HT-29 (cell line): ENCODE results near the gene PRSS21. TPM values are rescaled to one million over a fixed set of nuclear protein-coding genes. Genes with fewer than 3 reads are reported as not detected.

ENCODE experiments used
- DNase-seq: peaks from one replicate; pipeline ENCODE4 v3.0.0-alpha.2; 2015; ENCODE audit warnings: low spot score
- total RNA-seq: library from RNA; depleted of rRNA; stranded (reverse); fragments of >200 nt; shearing (Covaris generic); gene quantifications from 2 replicates; pipeline ENCODE4 v1.2.3, GENCODE V29; 2014

PRSS21 gene
- total RNA-seq, 1 experiment from 2014 or later = not detected

DNA sequence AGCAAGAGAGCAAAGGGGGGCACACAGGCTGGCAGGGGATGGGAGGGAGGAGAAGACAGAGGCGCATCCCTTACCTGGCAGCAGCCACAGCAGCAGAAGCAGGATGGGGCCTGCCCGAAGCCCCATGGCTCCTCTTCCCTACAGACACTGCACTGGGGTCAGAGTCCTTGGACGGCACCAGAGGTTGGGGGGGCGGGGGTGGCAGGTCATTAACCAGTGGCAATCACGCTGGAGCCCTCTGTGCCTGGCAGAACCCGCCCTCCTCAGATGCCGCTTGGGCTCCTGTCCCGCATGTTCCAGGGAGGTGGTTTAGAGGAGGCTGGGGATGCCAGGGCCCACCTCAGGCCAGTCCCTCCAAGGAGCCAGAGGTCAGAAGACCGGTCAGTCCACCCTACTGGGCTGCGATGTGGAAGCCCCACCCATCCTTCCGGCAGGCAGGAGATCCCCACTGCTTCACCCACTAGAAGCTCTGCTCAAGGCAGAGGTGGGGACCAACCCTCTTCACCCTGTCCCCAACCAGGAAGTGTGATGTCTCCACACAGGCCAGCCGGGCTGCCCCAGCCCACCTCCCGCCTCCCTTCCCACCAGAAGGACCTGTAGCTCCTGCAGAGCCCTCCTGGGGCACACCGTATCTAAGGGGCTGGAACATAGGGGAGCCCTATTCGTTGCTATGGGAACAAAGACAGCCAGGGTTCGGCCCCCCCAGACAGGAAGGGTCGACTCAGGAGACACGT is 24.7 kb downstream of the PRSS21 start:
- peak; percentile 49 for DNase-seq

DNA sequence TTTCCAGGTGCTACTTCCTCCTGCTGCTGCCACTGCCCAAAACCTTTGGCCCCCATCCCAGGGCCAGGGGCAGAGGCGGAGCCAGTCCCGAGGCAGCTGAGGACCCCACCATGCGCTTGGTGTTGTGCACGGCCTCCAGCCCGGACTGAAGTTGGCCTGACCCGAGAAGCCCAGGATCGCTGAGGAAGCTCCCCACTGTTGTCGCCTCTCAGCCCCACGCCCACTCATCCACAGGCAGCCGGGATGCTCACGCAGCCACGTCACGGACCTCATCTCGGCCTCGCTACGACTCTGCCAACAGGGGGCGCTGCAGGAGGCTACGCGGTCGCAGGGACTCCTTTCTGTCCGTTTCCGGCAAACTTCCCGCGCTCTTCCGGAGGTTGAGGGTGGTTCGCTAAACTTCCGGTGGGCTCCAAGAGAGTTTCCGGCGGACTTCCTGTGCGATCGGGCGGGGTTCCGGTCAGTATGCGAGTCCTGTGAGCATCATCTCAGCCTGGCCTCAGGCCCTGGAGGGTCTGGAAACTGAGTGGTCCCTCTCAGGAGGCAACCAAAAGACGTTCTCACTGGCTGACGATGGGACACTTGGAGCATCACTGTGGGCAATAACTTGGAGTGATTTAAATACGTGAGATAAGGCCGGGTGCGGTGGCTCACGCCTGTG is 25.4 kb downstream of the PRSS21 start:
- no peak for DNase-seq

DNA sequence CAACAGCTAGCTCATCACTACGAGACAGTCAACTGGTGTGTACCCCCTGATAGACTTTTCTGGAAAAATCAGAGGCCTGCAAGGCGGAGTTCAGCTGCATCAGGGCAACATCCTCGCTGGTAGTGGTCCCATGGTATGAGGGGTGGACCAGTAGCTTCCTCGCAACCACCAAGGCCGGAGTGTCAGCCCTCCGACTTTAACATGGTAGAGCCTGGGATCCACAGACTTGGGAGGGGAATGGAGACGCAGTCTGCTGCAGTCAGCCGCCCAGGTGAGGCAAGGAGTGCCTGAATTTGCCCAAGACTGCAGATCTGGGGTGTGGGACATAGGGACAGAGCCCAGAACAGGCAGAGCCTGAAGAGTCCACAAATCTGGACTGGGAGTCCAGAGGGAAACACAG is 26.5 kb downstream of the PRSS21 start:
- DNase-seq = no peak

DNA sequence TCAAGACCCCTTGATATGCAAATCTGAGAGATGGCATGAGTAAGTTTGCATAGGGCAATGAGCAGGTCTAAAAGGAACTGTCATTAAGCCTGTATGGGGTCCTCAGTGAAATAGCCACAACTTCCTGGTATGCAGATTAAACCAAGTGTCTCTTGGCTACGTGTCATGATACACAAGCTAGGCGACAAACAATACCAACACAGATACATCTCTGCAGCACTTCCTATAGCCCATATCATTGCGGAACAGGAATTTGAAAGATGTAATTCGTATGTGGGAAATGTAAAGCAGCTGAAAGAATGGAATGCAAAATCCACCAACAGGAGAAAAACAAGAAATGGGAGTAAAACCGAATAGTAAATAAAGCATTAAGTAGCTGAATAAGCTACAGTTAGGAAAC is 28.1 kb downstream of the PRSS21 start:
- DNase-seq = no peak

DNA sequence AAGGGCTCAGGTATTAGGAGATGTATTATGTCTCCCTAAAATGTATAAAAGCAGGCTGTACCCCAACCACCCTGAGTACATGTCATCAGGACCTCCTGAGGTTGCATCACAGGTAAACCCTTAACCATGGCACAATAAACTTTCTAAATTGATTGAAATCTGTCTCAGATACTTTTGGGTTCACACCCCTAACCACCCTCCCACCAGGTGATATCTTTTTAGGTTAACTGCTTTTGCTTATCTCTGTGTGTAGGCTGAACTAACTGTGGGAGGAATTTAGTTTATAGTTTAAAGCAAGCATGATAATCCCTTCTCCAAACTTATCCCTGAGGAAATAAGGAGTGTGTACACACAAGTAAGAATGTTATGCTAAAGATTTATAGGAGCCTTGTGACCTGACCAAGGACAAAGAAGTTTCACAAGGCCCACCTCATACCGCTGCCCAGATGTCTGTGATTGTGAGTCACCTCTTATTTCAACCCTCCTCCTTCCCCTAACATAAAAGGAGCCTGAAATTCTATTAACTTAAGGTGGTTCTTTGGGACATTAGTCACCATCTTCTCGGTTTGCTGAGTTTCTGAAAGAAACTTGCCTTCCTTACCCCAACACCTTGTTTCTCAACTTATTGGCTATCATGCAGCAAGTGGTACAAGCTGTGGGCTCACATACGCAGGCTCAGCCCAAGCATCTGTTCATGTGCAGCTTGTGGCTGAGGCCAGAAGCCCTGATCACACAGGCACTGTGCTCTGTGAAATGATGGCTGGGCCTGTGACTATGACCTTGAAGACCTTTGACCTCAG is 29.7 kb downstream of the PRSS21 start:
- peak; percentile 84 for DNase-seq

DNA sequence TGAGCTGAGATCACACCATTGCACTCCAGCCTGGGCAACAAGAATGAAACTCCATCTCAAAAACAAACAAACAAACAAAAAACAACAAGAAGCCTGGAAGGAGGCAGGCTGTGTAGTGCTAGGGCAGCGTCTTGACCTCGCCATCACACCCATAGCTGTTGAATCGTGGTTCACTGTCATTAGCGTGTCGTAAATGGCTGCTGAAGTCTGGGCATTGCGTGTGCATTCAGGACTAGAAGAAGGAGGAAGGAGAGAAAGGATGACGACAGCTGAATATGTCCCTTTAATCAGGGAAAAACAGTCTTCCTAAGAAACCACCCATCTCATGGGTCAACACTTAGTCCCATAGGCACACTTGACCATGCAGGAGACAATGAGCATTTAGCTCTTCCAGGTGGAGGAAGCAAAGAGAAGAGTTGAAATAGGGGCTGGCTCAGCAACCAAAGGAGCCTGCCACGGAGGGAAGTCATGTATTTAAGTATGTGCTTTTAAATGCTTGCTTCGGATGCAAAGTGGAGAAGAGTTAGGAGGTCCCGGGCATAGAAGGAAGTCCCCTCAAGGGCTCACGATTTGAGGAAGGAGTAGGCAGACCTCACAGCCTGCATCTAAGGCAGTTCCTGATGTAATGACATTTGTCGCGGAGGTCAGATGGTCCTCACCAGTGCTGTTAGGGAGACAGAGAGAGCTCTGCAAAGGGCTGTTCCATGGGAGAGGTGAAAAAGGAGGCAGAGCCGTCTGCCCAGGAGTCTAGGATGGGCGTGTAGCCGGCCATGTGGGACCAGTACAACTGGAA is 32.1 kb downstream of the PRSS21 start:
- DNase-seq = no peak

DNA sequence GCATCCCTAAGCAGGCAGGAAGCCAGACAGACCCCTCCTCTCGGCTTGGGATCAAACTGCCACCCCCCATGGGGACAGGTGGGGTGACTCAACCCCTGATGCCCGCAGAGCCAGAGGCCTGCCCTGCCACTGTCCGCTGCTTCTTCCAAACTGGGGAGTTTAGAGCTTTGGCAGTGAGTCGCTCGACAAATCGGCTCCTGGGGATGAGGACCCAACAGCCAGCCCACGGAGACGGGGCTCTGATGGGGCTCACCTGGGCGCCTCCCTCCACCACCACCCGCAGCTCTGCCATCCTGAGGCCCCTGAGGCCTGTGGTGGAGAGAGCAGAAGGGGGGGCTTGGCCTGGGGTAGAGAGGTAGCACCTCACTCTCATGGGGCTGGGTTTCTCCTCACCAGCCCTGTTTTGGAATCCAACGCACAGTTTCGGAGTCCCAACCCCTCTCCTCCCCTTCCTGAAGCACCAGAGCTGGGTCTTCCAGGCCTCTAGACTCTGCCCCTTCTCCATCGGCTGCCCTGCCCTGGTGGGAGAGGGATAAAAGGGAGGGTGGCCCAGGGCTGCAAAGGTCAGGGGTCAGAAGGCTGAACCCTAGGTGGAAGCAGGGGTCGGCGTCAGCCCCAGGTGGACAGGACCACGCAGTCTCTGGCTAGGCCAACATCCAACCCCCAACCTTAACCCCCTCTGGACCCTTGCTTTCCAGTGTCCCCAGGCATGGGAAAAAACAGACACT is 35.1 kb downstream of the PRSS21 start:
- DNase-seq = no peak

DNA sequence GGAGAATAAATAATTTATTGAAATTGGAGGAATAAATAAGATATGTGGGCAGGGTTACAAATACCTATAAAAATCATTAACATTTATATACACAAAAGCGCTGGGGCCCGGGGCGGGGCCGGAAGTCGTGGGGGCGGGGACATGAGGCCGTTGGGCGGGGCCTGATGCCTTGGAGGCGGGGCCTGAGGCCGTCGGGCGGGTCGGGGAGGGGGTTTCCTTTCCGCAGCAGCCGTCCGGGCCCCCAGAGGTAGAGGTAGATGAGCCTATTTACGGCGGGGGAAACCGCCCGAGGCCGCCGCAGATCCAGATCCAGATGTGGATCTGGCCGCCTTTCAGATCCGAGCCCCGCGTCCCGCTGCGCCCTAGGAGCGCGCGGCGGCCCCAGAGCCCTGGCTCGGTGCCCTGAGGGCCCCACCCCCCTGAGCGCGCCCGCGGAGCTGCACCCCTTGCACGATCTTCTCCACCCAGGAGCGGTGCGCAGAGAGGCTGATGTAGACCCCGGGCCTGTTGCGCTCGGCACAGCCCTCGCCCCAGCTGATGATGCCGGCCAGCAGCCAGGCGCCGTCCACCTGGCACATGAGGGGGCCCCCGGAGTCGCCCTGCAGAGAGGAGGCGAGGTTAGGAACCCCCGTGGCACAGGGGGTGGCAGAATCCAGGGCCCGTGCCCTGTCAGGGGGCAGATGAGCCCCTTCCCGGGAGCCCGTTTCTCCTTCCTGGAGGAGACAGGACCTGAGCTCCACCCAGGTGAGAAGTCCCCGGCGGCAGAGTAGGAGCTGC is 35.9 kb downstream of the PRSS21 start:
- no peak for DNase-seq

DNA sequence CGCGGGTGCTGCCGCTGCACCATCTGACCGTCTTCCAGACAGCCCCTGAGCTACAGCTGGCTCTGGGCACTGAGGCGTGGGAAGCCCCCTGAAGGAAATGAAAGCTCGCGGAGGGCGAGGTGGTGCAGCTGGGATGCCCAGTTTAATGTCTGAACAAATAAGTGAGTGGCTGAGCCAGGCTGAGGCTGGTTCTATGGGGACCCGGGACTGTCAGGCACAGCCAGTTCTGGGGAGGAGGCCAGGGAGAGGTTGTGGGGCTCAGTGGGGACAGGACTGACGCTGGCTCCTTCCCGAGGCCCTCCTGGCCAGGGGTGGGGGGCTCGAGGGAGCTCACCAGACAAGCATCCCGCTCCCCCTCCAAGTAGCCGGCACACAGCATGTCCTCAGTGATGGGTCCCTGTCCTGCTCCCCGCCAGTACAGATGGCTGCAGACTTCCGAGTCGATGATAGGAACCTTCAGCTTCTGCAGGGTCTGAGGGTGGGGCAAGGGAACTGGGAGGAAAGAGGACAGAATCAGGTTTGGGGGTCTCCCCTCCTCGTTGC is 36.6 kb downstream of the PRSS21 start:
- DNase-seq = no peak

DNA sequence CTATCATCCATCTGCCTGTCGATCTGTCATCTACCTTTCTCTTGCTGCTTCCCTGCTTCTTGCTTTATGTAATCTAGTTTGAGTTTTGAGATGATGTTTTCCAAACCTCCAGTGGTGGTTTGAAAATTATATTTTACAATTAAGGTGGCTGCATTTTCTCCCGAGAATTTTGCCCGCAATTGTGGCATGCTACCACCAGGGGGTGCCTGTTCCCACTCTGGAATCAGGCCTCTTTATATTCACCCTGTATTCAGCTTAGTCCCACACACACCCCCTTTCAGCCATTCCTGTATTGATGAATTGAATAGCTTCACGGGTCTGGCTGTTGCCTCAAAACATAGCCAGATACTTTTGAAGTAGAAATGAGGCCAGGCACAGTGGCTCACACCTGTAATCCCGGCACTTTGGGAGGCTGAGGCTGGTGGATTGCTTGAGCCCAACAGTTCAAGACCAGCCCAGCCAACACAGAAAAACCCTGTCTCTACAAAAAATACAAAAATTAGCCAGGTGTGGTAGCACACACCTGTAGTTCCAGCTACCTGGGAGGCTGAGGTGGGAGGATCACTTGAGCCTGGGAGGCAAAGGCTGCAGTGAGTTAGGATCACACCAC is 37.8 kb downstream of the PRSS21 start:
- DNase-seq = peak; percentile 58

DNA sequence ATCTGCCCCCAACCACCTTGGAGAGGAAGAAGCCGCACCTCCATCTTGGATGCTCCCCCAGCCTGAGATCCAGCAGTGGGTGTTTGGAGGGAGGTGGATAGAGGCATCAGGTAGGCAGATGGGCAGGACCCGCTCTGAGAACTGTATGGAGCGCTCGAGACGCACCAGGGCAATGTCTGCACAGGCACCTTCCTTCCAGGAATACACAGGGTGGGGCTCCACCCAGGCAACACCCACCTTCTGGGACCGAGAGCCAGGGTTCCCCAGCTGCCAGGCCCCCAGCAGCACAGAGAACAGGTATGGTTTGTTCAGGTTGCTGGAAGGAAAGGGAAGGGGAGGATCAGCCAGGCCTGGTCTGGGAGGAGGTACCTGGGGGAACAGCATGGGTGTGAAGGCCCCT is 38.5 kb downstream of the PRSS21 start:
- DNase-seq = no peak

DNA sequence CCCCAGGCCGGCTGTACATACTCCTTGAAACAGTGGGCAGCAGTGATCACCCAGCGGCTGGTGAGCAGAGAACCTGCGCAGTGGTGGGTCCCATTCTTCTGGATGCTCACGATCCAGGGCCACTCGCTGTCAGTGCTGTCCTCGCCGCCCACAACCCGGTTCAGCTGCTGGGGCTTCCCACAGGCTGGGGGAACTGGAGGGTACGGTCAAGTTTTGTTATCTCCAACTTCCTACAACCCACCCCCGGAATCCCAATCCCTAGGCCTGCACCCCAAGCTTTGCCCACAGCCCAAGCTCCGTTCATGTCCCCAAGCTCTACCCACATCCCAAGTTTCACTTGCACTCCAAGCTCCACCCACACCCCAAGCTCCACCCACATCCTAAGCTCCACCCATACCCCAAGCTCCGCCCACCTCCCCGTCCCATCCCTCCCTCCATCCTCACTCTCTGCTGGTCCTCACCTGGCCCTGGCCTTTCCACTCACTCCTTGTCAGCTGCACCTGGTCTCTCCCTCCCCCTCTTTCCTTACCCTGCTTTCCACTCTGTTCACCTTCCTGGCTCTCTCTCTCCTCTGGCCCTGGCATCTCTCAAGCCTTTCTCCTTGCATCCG is 39.1 kb downstream of the PRSS21 start:
- DNase-seq = peak; percentile 86

DNA sequence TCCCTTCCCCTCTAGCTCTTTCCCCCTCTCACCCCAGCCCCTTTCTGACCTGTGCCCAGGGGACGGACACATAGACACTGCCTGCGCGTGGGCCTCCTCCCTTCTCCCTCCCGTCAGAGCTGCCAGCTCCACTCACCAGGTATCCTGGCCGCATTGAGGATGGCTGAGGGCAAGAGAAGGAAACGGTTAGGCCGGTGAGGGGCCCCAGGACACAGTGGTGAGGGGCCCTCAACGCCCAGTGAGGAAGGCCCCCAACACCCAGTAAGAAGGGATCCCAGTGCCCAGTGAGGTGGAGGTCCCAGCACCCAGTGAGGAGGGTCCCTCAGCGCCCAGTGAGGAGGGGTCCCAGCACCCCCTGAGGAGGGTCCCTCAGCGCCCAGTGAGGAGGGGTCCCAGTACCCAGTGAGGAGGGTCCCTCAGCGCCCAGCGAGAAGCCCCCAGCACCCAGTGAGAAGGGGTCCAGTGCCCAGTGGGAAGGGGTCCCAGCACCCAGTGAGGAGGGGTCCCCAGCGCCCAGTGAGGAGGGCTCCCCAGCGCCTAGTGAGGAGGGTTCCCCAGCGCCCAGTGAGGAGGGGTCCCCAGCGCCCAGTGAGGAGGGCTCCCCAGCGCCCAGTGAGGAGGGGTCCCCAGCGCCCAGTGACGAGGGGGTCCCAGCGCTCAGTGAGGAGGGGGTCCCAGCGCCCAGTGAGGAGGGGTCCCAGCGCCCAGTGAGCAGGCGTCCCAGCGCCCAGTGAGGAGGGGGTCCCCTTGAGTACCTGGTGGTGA is 39.8 kb downstream of the PRSS21 start:
- DNase-seq = no peak

DNA sequence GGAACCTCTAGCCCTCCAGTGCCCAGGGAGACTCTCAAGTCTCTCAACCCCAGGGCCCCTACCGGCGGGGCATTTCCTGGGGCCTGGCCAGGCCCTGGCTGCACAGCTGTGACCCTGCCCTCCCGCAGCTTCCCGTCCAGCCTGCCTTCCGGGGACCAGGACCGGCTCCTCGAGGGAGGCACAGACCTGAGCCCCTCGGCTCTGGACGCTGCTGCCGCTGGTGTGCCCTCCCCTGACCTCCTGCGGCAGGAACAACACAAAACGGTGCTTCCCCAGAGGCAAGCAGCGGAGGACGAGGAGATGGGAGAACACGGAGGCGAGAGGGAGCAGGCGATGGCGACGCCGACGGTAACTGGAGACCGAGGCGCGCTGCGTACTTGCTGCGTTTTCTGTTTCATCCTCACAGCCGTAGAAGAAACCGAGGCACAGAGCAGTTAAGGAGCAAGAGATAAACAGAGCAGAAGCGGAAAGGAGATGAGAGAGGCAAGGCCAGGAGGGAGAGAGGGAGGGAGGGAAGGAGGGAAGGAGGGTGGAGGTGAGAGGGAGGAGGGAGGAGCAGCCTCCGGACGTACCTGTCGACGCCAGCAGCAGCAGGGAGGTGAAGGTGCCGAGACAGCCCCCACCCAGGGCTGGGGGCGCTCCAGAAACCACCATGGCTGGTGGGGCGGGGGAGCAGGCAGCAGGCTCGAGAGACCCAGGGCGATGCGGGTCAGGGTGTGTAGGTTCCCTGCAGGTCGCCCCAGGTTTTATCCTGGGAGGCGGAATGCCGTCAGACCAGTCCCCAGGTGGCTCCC is 40.6 kb downstream of the PRSS21 start, which contains the start of gene PRSS22:
PRSS22 (minus strand) TSS at position 720 of the 794 bp plus-strand sequence; CDS start at position 654, 66 bp downstream.
- DNase-seq = peak; percentile 90

DNA sequence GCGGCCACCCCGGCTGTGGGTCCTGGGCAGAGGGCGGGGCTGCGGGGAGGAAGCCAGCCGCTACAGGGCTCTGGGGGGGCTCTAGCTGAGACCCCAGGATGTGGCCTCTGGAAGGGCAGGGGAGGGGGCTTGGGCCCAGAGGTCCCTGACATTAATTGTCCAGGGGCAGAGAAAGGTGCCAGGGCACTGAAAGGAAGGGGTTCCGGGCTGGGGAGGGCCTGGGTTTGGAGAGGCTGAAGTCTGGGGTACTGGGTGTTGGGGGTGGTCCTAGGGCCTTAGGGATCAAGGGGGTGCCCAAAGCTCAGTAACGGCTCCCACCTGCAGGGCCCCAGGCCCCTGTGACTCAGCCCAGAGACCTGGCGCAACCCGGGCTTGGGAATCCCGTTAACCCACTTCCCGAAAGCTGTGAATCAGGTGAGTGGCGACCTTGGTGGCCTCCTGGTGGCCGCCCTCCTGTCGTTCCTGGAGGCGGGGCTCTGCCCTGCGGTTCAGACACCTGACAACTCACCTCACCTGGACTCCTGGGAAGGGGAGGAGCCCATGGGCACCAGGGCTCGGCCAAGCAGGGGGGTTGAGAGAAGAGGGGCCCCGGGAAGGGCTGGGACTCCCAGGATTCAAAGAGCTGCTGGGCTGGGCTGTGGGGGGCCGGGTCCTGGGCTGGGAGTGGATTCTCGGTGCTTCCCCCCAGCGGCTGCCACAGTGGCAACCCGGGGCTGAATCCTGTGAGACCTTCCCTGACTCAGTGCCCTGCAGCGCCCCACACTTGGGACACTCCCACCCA is 41.4 kb downstream of the PRSS21 start:
- peak; percentile 94 for DNase-seq

DNA sequence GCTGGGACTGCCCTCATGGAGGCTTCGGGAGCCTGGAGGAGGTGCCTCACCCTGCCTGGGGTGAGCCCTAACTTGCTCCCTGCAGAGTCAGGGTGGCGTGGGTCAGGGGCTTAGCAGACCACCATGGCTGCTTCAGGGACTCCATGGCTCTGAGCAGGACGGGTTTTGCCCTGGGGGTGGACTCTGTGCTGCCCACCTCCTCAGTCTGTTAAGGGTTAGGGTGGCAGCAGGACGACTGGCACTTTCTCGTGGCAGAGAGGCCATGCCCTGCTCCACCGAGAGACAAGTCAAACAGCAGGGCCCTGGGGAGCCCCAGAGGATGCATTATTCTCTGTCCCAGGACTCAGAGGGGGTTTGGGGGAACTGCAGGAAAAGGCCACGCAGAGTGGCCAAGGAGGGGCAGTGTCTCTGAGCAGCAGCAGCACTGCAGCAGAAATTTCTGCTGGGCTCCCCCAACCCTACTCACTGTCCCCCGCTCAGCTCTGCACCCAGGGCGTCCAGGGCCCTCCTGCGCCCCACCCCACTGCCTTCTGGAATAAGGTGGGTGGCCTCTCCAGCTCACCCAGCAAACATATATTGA is 42.7 kb downstream of the PRSS21 start:
- no peak for DNase-seq
